GM21529 (cell line): Measurements from ENCODE around the gene DNAJB12.
"Not testable (repeated sequence)": the region's sequence is repeated elsewhere in the genome, so short reads cannot be mapped to it uniquely, and the experiment has no call there.

Experiments used
- ATAC-seq: cut with Tn5 transposase; IDR thresholded peaks from one replicate; pipeline ENCODE4 v1.9.1; 2021; ENCODE audit not compliant: unreplicated experiment

The DNAJB12 gene

GRCh38 chr10:72354356-72355213, at the start of gene DNAJB12:
Gene DNAJB12, minus strand, starts transcription at chr10:72354919. Its CDS starts 22 bp downstream, at chr10:72354897.
- peak; percentile 75 for ATAC-seq

DNA sequence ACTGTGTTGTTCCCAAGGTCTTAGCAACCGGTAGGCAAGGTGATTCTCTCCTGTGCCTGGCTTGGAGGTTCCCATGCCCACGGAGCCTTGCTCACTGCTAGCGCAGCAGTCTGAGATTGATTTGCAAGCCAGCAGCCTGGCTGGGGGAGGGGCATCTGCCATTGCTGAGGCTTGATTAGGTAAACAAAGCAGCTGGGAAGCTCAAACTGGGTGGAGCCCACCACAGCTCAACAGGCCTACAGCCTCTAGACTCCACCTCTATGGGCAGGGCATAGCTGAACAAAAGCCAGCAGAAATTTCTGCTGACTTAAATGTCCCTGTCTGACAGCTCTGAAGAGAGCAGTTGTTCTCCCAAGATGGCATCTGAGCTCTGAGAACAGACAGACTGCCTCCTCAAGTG, 40.9 kb upstream of the DNAJB12 start:
- ATAC-seq: not testable (repeated sequence)

DNA sequence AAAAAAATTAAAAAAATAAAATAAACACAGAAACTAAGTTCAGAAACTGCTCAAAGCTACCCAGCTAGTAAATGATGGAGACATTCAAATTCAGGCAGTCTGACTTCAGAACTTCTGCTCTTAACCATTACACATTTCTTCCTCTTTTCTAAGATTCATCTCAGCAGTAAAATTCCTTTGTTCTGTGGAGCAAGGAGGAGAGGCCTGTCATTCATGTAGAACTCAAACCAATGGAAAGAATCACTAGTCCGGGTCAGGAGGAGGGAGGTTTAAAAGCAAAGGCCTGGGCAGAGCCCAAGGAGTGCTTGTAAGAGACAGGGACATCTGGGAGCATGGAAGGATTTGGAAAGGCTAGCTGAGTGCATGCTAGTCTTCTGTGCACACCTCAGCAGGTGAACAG, 37.9 kb upstream of the DNAJB12 start:
- no peak for ATAC-seq

DNA sequence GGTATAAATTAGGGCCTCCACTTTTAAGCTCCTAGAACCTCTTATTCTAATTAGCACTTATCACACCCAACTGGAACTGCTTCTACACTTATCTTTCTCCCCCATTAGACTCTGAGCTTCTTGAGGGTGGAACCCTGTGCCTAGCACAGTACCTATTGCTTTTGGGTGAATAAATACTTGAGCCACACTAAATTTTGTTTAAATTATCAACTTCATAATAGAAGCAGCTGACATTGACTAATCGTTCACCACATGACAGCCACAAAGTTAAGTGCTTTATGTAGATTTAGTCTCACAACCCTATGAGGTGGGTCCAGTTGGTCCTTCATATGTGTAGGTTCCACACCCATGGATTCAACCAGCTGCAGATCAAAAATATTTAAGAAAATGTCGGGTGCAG, 36.0 kb upstream of the DNAJB12 start:
- ATAC-seq: no peak

DNA sequence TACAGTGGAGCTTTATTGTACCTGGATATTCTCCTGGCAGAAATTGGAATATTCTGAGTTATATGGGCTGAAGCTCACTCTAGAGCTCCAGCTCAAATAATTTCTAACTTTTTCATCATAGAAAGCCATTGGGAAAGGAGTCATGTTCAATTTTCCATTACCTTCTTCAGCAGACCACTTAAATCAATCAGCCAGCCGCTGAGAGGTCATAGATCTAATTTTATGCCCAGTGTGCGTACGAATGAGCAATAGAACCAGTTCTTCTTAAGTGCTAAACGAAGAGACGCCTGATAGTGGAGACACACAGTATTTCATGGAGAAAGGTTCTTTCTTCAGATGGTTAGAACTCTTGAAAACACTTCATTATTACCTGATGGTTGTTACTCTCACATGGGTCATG, 35.0 kb upstream of the DNAJB12 start:
- ATAC-seq: no peak

GRCh38 chr10:72389014-72389413, 34.3 kb upstream of the DNAJB12 start:
- no peak for ATAC-seq

GRCh38 chr10:72388062-72388461, 33.3 kb upstream of the DNAJB12 start:
- ATAC-seq: no peak

DNA sequence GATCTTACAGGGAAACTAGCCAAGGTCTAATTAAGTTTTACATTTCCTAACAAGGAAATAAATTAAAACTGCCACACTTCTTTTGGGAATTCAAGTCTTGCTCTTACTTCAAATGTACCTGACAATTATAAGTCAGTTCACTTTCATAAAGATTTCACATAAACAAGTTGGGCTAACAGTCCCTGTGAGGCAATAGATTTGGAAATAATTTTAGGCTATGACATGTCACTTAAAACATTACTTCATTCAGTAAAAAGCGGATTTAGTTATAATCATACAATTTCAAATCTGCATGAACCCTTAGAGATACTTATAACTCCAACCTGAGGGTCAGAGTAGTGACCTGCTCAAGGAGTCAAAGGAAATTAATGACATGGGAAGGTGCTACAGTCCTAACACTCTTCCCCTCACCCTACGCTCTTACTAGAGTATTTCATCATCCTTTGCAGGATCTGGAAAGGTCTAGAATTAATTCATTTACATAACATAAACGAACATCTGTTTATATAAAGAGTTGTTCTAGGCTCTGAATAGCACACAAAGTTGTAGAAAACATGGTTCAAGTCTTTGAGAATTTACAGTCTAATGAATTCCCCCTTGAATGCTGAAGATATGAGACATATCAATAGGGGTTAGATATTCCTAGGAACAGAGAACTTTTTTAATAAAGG, 32.3 kb upstream of the DNAJB12 start:
- ATAC-seq: no peak

- ATAC-seq: no peak
Observed at GRCh38 chr10:72385724-72386123, 31.0 kb upstream of the DNAJB12 start.

GRCh38 chr10:72384982-72385381, 30.3 kb upstream of the DNAJB12 start:
- not testable (repeated sequence) for ATAC-seq

DNA sequence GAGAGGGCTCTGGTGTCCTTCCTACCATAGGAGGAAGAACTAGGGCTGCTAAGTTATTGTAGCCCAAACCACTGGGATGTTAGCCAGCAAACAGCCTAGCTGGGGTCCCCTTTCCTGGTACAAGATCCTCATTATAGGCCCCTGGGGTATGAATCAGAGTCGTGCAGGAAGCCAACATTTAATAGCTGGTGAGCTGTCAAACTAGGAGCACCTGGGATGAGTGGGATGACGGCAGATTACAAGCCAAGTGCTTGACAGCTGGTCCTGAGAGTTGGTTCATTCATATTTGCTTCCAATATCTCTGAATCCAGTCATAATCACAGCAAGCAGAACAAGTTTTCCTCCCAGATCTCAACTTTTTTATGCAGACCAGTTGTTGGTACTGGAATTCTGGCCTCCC, 25.1 kb upstream of the DNAJB12 start:
- no peak for ATAC-seq

GRCh38 chr10:72379062-72379461, 24.3 kb upstream of the DNAJB12 start:
- ATAC-seq: no peak

DNA sequence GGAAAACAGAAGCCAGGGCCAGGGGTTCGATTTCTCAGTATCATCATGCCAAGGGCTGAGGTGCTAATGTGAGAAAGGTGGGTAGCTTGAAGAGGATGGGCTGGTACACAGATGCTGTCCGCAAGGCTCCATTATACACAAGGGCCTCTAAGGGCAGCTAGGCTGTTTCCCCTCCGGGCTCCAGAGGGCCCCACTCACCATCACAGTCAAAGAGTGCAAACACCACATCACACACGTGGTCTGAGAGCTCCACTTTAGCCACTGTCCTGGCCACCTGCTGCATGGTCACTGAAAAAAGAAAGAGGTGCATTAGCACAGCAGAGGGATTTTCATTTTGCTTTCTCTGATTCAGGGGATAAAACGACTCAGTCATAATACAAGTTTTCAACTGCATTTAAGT, 20.9 kb upstream of the DNAJB12 start:
- ATAC-seq: no peak

DNA sequence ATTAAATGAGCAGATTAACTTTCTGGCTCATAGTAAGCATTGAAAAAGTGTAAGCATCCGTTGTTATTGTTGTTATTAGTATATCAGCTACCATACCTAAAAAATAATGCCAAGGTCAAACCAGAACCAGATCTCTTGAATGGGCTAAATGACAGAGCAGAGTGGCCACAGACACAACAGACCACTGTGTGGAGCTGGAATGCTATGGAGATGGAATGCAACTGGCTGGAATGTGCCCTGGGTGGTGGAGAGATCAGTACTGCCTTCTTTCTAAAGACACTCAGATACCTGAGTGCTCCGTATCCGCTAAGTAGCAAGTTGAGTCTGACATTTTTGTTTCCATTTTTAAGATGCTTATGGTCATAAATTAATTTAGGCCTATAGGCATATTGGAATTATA, 20.5 kb upstream of the DNAJB12 start:
- ATAC-seq: no peak

DNA sequence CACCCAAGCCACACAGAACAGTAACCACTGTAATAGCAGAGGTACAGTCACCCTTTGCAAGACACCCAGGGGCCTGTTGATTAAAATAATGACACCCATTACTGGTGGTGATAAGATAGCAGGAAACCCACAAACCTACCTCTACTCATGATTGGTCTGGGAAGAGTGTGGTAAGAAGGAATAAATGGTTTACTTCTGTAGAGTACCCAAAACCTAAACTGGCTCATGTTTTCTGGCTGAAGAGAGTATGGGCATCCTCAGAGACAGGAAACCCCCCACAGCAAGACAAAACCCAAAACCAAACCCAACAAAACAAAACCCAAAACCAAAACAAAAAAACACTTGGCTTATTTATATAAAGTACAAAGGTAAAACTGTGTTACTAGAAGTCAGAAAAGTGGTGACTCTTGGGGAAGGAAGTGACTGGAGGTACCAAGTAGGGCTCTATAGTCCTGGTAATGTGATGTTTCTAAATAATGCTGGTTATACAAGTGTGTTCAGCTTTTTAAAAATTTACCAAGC, 15.5 kb upstream of the DNAJB12 start:
- ATAC-seq: no peak

DNA sequence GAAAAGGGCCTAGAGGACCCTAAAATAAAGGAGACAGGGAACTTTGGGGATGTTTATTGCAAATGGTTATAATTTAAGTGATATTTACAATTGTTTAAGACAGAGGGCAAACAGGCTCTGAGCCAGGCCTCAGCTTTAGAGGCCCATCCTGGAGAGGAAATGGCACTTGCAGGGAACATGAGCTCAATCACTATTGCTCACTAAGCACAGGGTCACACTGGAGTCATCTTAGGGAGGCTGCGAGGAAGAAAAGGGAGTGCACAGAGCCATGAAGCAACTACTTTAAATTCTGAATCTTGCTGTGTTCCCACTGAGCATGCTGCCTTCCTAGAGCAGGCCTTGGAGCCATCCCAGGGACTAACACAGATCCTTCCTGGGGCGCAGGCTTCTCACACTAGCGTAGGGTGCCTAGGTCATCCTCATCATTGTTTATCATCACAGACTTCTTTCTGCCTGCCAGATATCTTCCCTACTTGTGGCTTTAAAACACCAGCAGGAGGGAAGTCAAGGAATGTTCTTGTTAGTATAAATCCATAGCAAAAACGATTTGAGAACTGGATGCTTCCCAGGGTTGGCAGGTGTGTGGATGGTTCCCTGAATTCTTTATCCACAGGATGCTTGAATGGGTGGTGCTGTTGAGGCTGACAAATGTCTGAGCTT, 12.7 kb upstream of the DNAJB12 start:
- no peak for ATAC-seq

- ATAC-seq: no peak
Observed at GRCh38 chr10:72365106-72365895, 10.6 kb upstream of the DNAJB12 start.

- ATAC-seq: peak; percentile 90
Observed at GRCh38 chr10:72364239-72364777, 9.6 kb upstream of the DNAJB12 start.

DNA sequence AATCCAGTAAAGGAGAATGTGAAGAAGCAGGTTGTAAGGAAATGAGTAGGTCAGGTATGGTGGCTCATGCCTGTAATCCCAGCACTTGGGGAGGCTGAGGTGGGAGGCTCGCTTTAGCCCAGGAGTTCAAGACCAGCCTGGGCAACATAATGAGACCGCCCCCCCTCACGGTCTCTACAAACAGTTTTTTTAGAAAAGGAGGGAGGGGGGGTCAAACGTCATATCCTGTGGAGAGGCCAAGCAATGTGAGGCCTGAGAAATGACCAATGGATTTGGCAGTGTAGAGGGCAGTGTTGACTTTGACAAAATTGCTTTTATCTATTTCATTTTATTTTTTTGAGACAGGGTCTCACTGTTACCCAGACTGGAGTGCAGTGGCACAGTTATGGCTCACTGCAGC, 2.3 kb upstream of the DNAJB12 start:
- no peak for ATAC-seq

GRCh38 chr10:72356115-72356514, 1.4 kb upstream of the DNAJB12 start:
- ATAC-seq: no peak

DNA sequence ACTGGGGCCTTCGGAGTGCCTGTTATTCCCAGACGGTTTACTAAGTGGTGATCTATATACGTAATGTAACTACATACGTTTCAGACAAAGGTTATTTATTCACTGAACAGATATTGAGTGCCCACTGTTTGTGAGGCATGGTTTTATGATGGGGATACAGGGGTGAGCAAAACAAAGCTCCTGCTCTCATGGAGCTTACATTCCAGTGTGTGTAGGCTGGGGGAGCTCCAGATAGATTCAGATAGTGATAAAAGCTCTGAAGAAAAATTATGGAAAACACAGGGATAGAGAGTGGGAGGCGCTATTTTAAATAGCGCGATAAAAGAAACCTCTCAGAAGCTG, 466 bp upstream of the DNAJB12 start:
- ATAC-seq: no peak
